ENCODE results near the gene MEIKIN. TPM values are rescaled to one million over a fixed set of nuclear protein-coding genes. Genes with fewer than 3 reads are reported as not detected.

Gene MEIKIN
- polyA plus RNA-seq, 3 donors = 0.16 to 1.6 (median 1.6) TPM

DNA sequence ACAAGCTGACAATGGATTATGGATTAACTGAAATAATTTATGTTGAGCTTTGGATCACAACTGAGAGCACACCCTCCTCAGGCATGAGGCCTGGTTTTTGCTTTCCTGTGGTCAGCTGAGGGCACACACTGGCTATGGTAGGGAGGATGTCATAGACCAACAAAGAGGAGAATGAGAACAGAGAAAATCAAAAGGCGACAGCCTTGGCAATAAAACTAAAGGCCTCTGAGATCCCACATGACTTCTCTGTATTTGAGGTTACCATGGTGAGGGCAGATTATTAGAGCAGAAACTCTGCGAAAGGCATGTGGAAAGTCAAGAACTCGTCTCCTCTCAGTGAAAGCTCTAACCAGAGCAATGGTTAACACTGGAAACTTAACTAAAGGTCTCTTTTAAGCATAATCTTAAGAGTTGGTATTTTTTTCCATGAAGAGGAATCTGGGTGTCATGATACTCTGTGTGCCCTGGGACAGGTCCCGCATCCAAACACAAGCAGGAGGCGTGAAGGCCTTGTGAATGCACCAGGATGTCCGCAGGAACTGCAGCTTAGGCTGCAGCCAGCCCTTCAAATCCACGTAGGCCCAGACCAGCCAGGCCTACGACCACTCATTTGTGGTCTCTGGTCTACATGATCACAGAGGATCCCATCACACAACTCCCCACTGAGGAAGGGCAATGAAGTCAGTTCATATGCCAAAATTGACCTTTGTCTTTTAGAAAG is 12.4 kb upstream of the MEIKIN start:
- Mint-ChIP-seq H3K27me3 (ENCODE audit: low read depth in 3 of 3) (peaks cover 0 to 6% (median 2%) of the 10 kb centered on the region in 3 donors), H3K4me3 (no peak overlapping the region), H3K9me3 (peaks cover 0 to 4% (median 0%) of the 10 kb centered on the region in 7 donors), H3K36me3 (no peaks in the 10 kb centered on the region), H3K4me1 (no peaks in the 10 kb centered on the region), H3K27ac (no peak overlapping the region)
- Histone ChIP-seq H3K4me1 (ENCODE audit: control insufficient read depth in 1 of 2, insufficient read depth in 2 of 2, low read length in 2 of 2) (no peaks in the 10 kb centered on the region), H3K9me3 (replicated peaks in 1 of 2; ENCODE audit: control insufficient read depth in 1 of 2, insufficient read depth in 1 of 2, low read length in 2 of 2) (no peaks in the 10 kb centered on the region), H3K27ac (ENCODE audit: low read depth in 1 of 2, low read length in 2 of 2) (no peak overlapping the region), H3K4me2 (replicated peaks; ENCODE audit: extremely low read depth, low read length, poor library complexity, severe bottlenecking) (no peak overlapping the region), H2AFZ (ENCODE audit: insufficient read depth, low read depth, low read length, poor library complexity, severe bottlenecking) (no peak overlapping the region), H3K27me3 (ENCODE audit: control insufficient read depth in 2 of 2, insufficient read depth in 2 of 2, low read length in 2 of 2) (peaks cover 0 to 2% of the 10 kb centered on the region in 2 donors), H3K36me3 (replicated peaks in 1 of 2; ENCODE audit: control insufficient read depth in 1 of 2, insufficient read depth in 2 of 2, low read length in 2 of 2) (no peaks in the 10 kb centered on the region), H3K4me3 (replicated peaks in 1 of 3; ENCODE audit: low read depth in 2 of 3, low read length in 3 of 3) (no peak overlapping the region), H3K79me2 (ENCODE audit: insufficient read depth, low read length) (no peaks in the 10 kb centered on the region), H4K20me1 (ENCODE audit: insufficient read depth, low read length) (no peaks in the 10 kb centered on the region), H3K9ac (ENCODE audit: insufficient read depth, low read length, poor library complexity, severe bottlenecking) (no peak overlapping the region)
- WGBS (ENCODE audit: insufficient coverage) = 98% methylated on average over 4 of the region's 8 CpGs
- no peak for DNase-seq
- intact Hi-C loops (cut with micrococcal nuclease) = no loop called here
- TF ChIP-seq, protein P1, sequence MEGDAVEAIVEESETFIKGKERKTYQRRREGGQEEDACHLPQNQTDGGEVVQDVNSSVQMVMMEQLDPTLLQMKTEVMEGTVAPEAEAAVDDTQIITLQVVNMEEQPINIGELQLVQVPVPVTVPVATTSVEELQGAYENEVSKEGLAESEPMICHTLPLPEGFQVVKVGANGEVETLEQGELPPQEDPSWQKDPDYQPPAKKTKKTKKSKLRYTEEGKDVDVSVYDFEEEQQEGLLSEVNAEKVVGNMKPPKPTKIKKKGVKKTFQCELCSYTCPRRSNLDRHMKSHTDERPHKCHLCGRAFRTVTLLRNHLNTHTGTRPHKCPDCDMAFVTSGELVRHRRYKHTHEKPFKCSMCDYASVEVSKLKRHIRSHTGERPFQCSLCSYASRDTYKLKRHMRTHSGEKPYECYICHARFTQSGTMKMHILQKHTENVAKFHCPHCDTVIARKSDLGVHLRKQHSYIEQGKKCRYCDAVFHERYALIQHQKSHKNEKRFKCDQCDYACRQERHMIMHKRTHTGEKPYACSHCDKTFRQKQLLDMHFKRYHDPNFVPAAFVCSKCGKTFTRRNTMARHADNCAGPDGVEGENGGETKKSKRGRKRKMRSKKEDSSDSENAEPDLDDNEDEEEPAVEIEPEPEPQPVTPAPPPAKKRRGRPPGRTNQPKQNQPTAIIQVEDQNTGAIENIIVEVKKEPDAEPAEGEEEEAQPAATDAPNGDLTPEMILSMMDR (IDR thresholded peaks at IDR 0.05) = no peak

DNA sequence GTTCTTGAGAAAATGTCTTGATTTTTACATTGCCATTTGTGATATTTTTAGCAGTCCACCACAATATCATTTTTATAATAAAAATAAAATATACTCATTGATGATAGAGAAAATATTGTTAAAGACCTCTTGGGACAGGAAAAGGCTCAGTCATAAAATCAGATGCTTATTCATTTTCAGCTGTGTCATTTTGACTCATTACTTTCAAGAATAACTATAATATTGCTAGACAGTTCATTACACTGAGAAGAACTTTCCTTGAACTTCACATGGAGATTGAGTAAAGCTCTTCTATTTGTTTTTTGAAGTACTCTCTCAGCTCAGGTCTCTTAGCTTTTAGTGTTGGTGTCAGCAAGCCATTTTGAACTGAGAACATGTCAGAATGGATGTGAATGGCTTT is 8.5 kb upstream of the MEIKIN start:
- Mint-ChIP-seq H3K36me3 (no peaks in the 10 kb centered on the region), H3K27ac (no peak overlapping the region), H3K4me3 (no peak overlapping the region), H3K4me1 (no peaks in the 10 kb centered on the region), H3K27me3 (ENCODE audit: low read depth in 3 of 3) (peaks cover 0 to 4% (median 2%) of the 10 kb centered on the region in 3 donors), H3K9me3 (peaks cover 0 to 4% (median 0%) of the 10 kb centered on the region in 7 donors)
- Histone ChIP-seq H3K79me2 (ENCODE audit: insufficient read depth, low read length) (no peaks in the 10 kb centered on the region), H3K9me3 (replicated peaks in 1 of 2; ENCODE audit: control insufficient read depth in 1 of 2, insufficient read depth in 1 of 2, low read length in 2 of 2) (no peaks in the 10 kb centered on the region), H3K36me3 (replicated peaks in 1 of 2; ENCODE audit: control insufficient read depth in 1 of 2, insufficient read depth in 2 of 2, low read length in 2 of 2) (no peaks in the 10 kb centered on the region), H3K4me3 (replicated peaks in 1 of 3; ENCODE audit: low read depth in 2 of 3, low read length in 3 of 3) (no peak overlapping the region), H2AFZ (ENCODE audit: insufficient read depth, low read depth, low read length, poor library complexity, severe bottlenecking) (no peak overlapping the region), H4K20me1 (ENCODE audit: insufficient read depth, low read length) (no peaks in the 10 kb centered on the region), H3K9ac (ENCODE audit: insufficient read depth, low read length, poor library complexity, severe bottlenecking) (no peak overlapping the region), H3K27ac (ENCODE audit: low read depth in 1 of 2, low read length in 2 of 2) (no peak overlapping the region), H3K4me2 (replicated peaks; ENCODE audit: extremely low read depth, low read length, poor library complexity, severe bottlenecking) (no peak overlapping the region), H3K4me1 (ENCODE audit: control insufficient read depth in 1 of 2, insufficient read depth in 2 of 2, low read length in 2 of 2) (no peaks in the 10 kb centered on the region), H3K27me3 (ENCODE audit: control insufficient read depth in 2 of 2, insufficient read depth in 2 of 2, low read length in 2 of 2) (peaks cover 0 to 2% of the 10 kb centered on the region in 2 donors)
- TF ChIP-seq, protein P1 (IDR thresholded peaks at IDR 0.05) = no peak
- no peak for DNase-seq
- intact Hi-C loops (cut with micrococcal nuclease) = no loop called here
